Body of pancreas (tissue), 4 donors: Measurements from ENCODE around the gene AGBL5. TPM values are rescaled to one million over a fixed set of nuclear protein-coding genes. Genes with fewer than 3 reads are reported as not detected.
A peak's percentile ranks its signal among the peaks of the same experiment; 100 is the strongest.

ENCODE experiments used
- ATAC-seq: fragments of 150-250 bp; one replicate; pipeline ENCODE4 v1.9.1; 2016
- DNase-seq, 4 donors: peaks; one replicate each; pipeline ENCODE4 v3.0.0-alpha.2; 2019
- H3K27ac ChIP-seq, 4 donors: fragments of 200-600 bp; sonication (generic); 1 replicate in 3 of 4; 2 replicates in 1 of 4; pipeline versions ENCODE4 v1.5.1 to v1.6.1; 2016 to 2019; ENCODE audit warnings: mild to moderate bottlenecking in 1 of 4, mixed read lengths in 1 of 4, moderate library complexity in 1 of 4
- H3K27me3 ChIP-seq, 2 donors: fragments of 200-600 bp; sonication (generic); one replicate each; pipeline ENCODE4 v1.6.0; 2016; ENCODE audit warnings: mild to moderate bottlenecking in 1 of 2
- H3K36me3 ChIP-seq, 2 donors: fragments of 200-600 bp; sonication (generic); replicated peaks in 1 of 2; 2 replicates each; pipeline ENCODE4 v1.5.1; 2016; ENCODE audit warnings: low read depth in 2 of 2; ENCODE audit not compliant: insufficient read depth in 1 of 2
- H3K4me1 ChIP-seq: fragments of 200-600 bp; sonication (generic); one replicate; pipeline ENCODE4 v1.6.0; 2016
- H3K4me3 ChIP-seq, 2 donors: fragments of 200-600 bp; sonication (generic); 1 replicate in 1 of 2; 2 replicates in 1 of 2; pipeline ENCODE4 v1.5.1; 2016 to 2019
- H3K9me3 ChIP-seq, 3 donors: fragments of 200-600 bp; sonication (generic); 1 replicate in 2 of 3; 2 replicates in 1 of 3; pipeline ENCODE4 v1.5.1; 2016
- CTCF ChIP-seq, 7 experiments: fragments of 450-650 bp in 4 of 7; fragments of 200-600 bp in 3 of 7; sonication (generic) in 3 of 7; IDR thresholded peaks; one replicate each; pipeline ENCODE4 v1.5.1; 2016 to 2019; ENCODE audit warnings: antibody characterized with exemption in 7 of 7
- POLR2A ChIP-seq, 3 donors: fragments of 450-650 bp; IDR thresholded peaks; one replicate each; pipeline ENCODE4 v1.6.1; 2016; ENCODE audit warnings: antibody characterized with exemption in 3 of 3, mild to moderate bottlenecking in 2 of 3
- WGBS, 2 donors: methylation state at CpG; one replicate each; pipeline ENCODE4 v1.1.5; 2017; 5-methylcytosine and 5-hydroxymethylcytosine counted together
- intact Hi-C: fragments of 100-400 bp; cut with DNase I; formaldehyde crosslinking; loops from one replicate; pipeline ENCODE4 v1.15.1; 2023
- total RNA-seq, 2 donors: library from RNA; depleted of rRNA; stranded (reverse); fragments of >200 nt; gene quantifications; one replicate each; pipeline ENCODE4 v1.1.0, GENCODE V29; 2016

The AGBL5 gene
- total RNA-seq, 2 donors from 2014 or later: 5.6 to 12.2 TPM

- no peak for DNase-seq
- intact Hi-C loops: no loop called here
- H3K4me3 ChIP-seq: no peak overlapping the region
- H3K36me3 ChIP-seq: no peaks in the 10 kb centered on the region
- no peak for ATAC-seq
- H3K27ac ChIP-seq: no peak overlapping the region
- TF ChIP-seq POLR2A (IDR thresholded peaks at IDR 0.05) (no peak), CTCF (IDR thresholded peaks at IDR 0.05) (no peak)
- H3K4me1 ChIP-seq: peaks cover 39% of the 10 kb centered on the region
- no peaks in the 10 kb centered on the region for H3K27me3 ChIP-seq
- 66% methylated on average over 5 to 6 of the region's 6 CpGs for WGBS, 2 donors
- H3K9me3 ChIP-seq: no peaks in the 10 kb centered on the region
Observed at GRCh38 chr2:27084297-27085061, 33.0 kb downstream of the AGBL5 start.

- Histone ChIP-seq H3K36me3 (no peaks in the 10 kb centered on the region), H3K27ac (peak overlapping the region; percentile 76 to 96 (median 86)), H3K27me3 (no peaks in the 10 kb centered on the region), H3K4me1 (peaks cover 39% of the 10 kb centered on the region), H3K4me3 (peak overlapping the region in 1 of 2 donors; percentile 74), H3K9me3 (no peaks in the 10 kb centered on the region)
- TF ChIP-seq CTCF (IDR thresholded peaks at IDR 0.05): peak in 2 of 7 experiments; percentile 22 to 37
- no peak for TF ChIP-seq POLR2A (IDR thresholded peaks at IDR 0.05)
- ATAC-seq (no peak), DNase-seq (no peak)
- 50 to 63% methylated on average over 8 to 10 of the region's 10 CpGs for WGBS, 2 donors
- intact Hi-C loops: no loop called here
Observed at GRCh38 chr2:27085062-27085672, 33.7 kb downstream of the AGBL5 start.

- Histone ChIP-seq H3K4me1 (peaks cover 38% of the 10 kb centered on the region), H3K27me3 (no peaks in the 10 kb centered on the region), H3K27ac (peak overlapping the region; percentile 76 to 96 (median 86)), H3K4me3 (peak overlapping the region; percentile 55 to 74), H3K9me3 (no peaks in the 10 kb centered on the region), H3K36me3 (no peaks in the 10 kb centered on the region)
- peak; percentile 70 to 81 (median 78) for DNase-seq
- ATAC-seq: peak; percentile 51
- peak in 4 of 7 experiments; percentile 5 to 49 (median 24) for TF ChIP-seq CTCF (IDR thresholded peaks at IDR 0.05)
- peak in 2 of 3 donors; percentile 10 to 27 for TF ChIP-seq POLR2A (IDR thresholded peaks at IDR 0.05)
- WGBS, 2 donors: 1 to 2% methylated on average over 10 to 38 of the region's 38 CpGs
- intact Hi-C loops: no loop called here
Observed at GRCh38 chr2:27085673-27086089, 34.2 kb downstream of the AGBL5 start.

- peak; percentile 95 to 97 (median 96) for DNase-seq
- intact Hi-C loops: no loop called here
- H3K9me3 ChIP-seq: no peaks in the 10 kb centered on the region
- TF ChIP-seq POLR2A (IDR thresholded peaks at IDR 0.05) (peak; percentile 70 to 77 (median 76)), CTCF (IDR thresholded peaks at IDR 0.05) (peak; percentile 71 to 99 (median 97))
- H3K4me1 ChIP-seq: peaks cover 33% of the 10 kb centered on the region
- H3K36me3 ChIP-seq: no peaks in the 10 kb centered on the region
- WGBS, 2 donors: 1% methylated on average over 79 of the region's 81 CpGs; no CpG with 5 or more reads in 1 of the 2 donors
- peak overlapping the region; percentile 76 to 96 (median 86) for H3K27ac ChIP-seq
- peak overlapping the region; percentile 55 to 74 for H3K4me3 ChIP-seq
- H3K27me3 ChIP-seq: no peaks in the 10 kb centered on the region
- ATAC-seq: peak; percentile 92
Observed at GRCh38 chr2:27086090-27086723, 34.7 kb downstream of the AGBL5 start.
